WTC11 (cell line): ENCODE measurements around the gene GSTK1. TPM values are rescaled to one million over a fixed set of nuclear protein-coding genes. Genes with fewer than 3 reads are reported as not detected.
"Not testable (repeated sequence)": the region's sequence is repeated elsewhere in the genome, so short reads cannot be mapped to it uniquely, and the experiment has no call there.

Experiments used
- ATAC-seq: fragments of 200-7000 bp; cut with Tn5 transposase; 2 replicates; pipeline ENCODE4 v1.10.0; 2021; ENCODE audit warnings: mild to moderate bottlenecking, moderate library complexity
- CTCF ChIA-PET: fragments of 300-600 bp; sonication (Branson Sonifier 250); formaldehyde crosslinking; loops from one replicate; lab custom pipeline; 2021; ENCODE audit warnings: antibody characterized with exemption; lab: Charles Lee
- POLR2A ChIA-PET: fragments of 350-600 bp; sonication (Branson Sonifier 250); formaldehyde crosslinking; loops from one replicate; lab custom pipeline; 2021; ENCODE audit warnings: antibody characterized with exemption; lab: Charles Lee
- DNase-seq: peaks from one replicate; pipeline ENCODE4 v3.0.0; 2021; ENCODE audit warnings: low spot score
- H3K27ac Mint-ChIP-seq: 2 replicates; pipeline ENCODE4 v1.8.0; 2021; ENCODE audit warnings: mixed read lengths
- H3K27me3 Mint-ChIP-seq: 2 replicates; pipeline ENCODE4 v1.8.0; 2021; ENCODE audit warnings: low read depth, mild to moderate bottlenecking, moderate library complexity, mixed read lengths
- H3K36me3 Mint-ChIP-seq: 2 replicates; pipeline ENCODE4 v1.8.0; 2021; ENCODE audit warnings: mixed read lengths
- H3K4me1 Mint-ChIP-seq: 2 replicates; pipeline ENCODE4 v1.8.0; 2022; ENCODE audit warnings: mixed read lengths
- H3K4me3 Mint-ChIP-seq: 2 replicates; pipeline ENCODE4 v1.8.0; 2021; ENCODE audit warnings: mild to moderate bottlenecking, moderate library complexity, mixed read lengths
- H3K9me3 Mint-ChIP-seq: 2 replicates; pipeline ENCODE4 v1.8.0; 2021; ENCODE audit warnings: mixed read lengths
- AR ChIP-seq: fragments of 250-450 bp; sonication (Bioruptor Pico); IDR thresholded peaks from 2 replicates; pipeline ENCODE4 v1.9.0; 2021; ENCODE audit warnings: mild to moderate bottlenecking
- CREM ChIP-seq: sonication (generic); formaldehyde crosslinking; IDR thresholded peaks from 2 replicates; pipeline ENCODE4 v1.8.1; 2022; ENCODE audit warnings: mild to moderate bottlenecking, missing genetic modification reagents, moderate library complexity
- E2F5 ChIP-seq: sonication (generic); formaldehyde crosslinking; IDR thresholded peaks from 2 replicates; pipeline ENCODE4 v1.8.1; 2022; ENCODE audit warnings: mild to moderate bottlenecking, moderate library complexity, missing genetic modification reagents
- ELF4 ChIP-seq: sonication (generic); formaldehyde crosslinking; IDR thresholded peaks from 2 replicates; pipeline ENCODE4 v1.8.1; 2022; ENCODE audit warnings: low read depth, mild to moderate bottlenecking, moderate library complexity, missing genetic modification reagents
- ESRRA ChIP-seq: sonication (generic); formaldehyde crosslinking; IDR thresholded peaks from 2 replicates; pipeline ENCODE4 v1.8.1; 2022; ENCODE audit warnings: mild to moderate bottlenecking, missing genetic modification reagents, borderline replicate concordance
- ETV6 ChIP-seq: sonication (generic); formaldehyde crosslinking; IDR thresholded peaks from 2 replicates; pipeline ENCODE4 v1.8.1; 2022; ENCODE audit warnings: mild to moderate bottlenecking, missing genetic modification reagents
- FOXP4 ChIP-seq: sonication (generic); formaldehyde crosslinking; IDR thresholded peaks from 2 replicates; pipeline ENCODE4 v1.8.0; 2022; ENCODE audit warnings: mild to moderate bottlenecking, missing genetic modification reagents
- HMGA2 ChIP-seq: fragments of 250-450 bp; sonication (Bioruptor Pico); IDR thresholded peaks from 2 replicates; pipeline ENCODE4 v1.4.0; 2021; ENCODE audit warnings: mild to moderate bottlenecking, moderate library complexity
- HMGXB4 ChIP-seq: sonication (generic); formaldehyde crosslinking; IDR thresholded peaks from 2 replicates; pipeline ENCODE4 v1.8.1; 2023; ENCODE audit warnings: mild to moderate bottlenecking, moderate library complexity, missing genetic modification reagents
- NFE2L1 ChIP-seq: sonication (generic); formaldehyde crosslinking; IDR thresholded peaks from 2 replicates; pipeline ENCODE4 v1.8.1; 2023; ENCODE audit warnings: missing genetic modification reagents
- RORB ChIP-seq: fragments of 250-450 bp; sonication (Bioruptor Pico); IDR thresholded peaks from 2 replicates; pipeline ENCODE4 v1.9.0; 2021; ENCODE audit warnings: mild to moderate bottlenecking
- TEAD1 ChIP-seq: sonication (generic); formaldehyde crosslinking; IDR thresholded peaks from 2 replicates; pipeline ENCODE4 v1.8.0; 2022; ENCODE audit warnings: mild to moderate bottlenecking, missing genetic modification reagents
- ZBTB43 ChIP-seq: sonication (generic); formaldehyde crosslinking; IDR thresholded peaks from 2 replicates; pipeline ENCODE4 v1.8.1; 2023; ENCODE audit warnings: mild to moderate bottlenecking, missing genetic modification reagents
- ZNF263 ChIP-seq: sonication (generic); formaldehyde crosslinking; IDR thresholded peaks from 2 replicates; pipeline ENCODE4 v1.8.1; 2022; ENCODE audit warnings: low read depth, mild to moderate bottlenecking, moderate library complexity, missing genetic modification reagents
- total RNA-seq: library from RNA; stranded (reverse); gene quantifications from 3 replicates; pipeline ENCODE4 v1.2.3, GENCODE V29; 2021
- TF ChIP-seq, protein P1 (sequence below): sonication (generic); formaldehyde crosslinking; IDR thresholded peaks from 2 replicates; pipeline ENCODE4 v1.8.0; 2022; ENCODE audit warnings: mild to moderate bottlenecking, missing genetic modification reagents
- TF ChIP-seq, protein P2 (sequence below): sonication (generic); formaldehyde crosslinking; IDR thresholded peaks from 2 replicates; pipeline ENCODE4 v1.8.1; 2022; ENCODE audit warnings: low read depth, mild to moderate bottlenecking, moderate library complexity, missing genetic modification reagents, borderline replicate concordance

The GSTK1 gene
- total RNA-seq, 1 experiment from 2014 or later = 30.1 TPM

DNA sequence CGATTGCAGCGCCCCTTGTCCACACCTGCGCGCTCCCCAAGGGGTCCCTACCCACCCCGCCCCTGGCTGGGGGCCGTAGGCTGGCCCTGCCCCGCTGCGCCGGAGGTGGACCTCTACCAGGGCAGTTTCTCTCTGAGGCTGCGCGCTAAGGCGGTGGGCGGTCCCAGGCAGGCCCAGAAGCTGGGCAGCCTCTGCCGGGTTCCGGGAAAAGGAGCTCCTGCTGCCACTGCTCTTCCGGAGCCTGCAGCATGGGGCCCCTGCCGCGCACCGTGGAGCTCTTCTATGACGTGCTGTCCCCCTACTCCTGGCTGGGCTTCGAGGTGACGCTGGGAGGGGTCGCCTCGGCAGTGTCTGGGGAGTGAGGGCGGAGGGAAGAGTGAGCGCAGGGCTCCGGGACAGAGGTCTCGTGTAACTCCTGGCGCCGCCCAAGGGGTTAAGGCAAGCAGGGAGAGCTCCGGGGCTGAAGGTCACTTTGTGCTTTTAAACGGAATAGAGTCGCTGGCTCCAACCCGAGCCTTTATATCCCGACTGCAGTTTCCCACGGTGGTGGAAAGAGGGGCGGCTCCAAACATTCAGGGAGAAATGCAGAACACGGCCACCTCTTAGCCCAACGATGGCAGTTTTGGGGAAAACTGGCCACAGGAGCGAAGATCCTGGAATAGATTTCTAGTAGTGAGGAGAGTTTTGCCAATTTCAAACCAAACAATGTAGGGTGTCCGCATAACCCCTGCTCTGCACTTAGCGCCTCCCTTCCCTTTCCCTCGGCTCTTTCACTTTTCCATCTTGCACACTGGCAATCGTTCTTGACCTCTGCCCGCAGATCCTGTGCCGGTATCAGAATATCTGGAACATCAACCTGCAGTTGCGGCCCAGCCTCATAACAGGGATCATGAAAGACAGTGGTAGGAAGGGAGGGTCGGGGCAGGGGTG is at the start of gene GSTK1 (continued):
- TF ChIP-seq ZBTB43 (CRISPR knock-in tag) (no peak), HMGA2 (CRISPR knock-in tag) (no peak), ELF4 (CRISPR knock-in tag) (no peak), ETV6 (CRISPR knock-in tag) (peak; percentile 92), FOXP4 (CRISPR knock-in tag) (no peak), ESRRA (CRISPR knock-in tag) (peak; percentile 53; the same call in 1 of the 2 replicates), ZNF263 (CRISPR knock-in tag) (no peak), NFE2L1 (no peak), HMGXB4 (CRISPR knock-in tag) (peak; percentile 70), RORB (CRISPR knock-in tag) (no peak), CREM (CRISPR knock-in tag) (peak; percentile 67; the same call in 1 of the 2 replicates), E2F5 (CRISPR knock-in tag) (peak; percentile 81; the same call in 1 of the 2 replicates)
- TF ChIP-seq, protein P1, sequence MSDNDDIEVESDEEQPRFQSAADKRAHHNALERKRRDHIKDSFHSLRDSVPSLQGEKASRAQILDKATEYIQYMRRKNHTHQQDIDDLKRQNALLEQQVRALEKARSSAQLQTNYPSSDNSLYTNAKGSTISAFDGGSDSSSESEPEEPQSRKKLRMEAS (CRISPR knock-in tag) = peak; percentile 80

DNA sequence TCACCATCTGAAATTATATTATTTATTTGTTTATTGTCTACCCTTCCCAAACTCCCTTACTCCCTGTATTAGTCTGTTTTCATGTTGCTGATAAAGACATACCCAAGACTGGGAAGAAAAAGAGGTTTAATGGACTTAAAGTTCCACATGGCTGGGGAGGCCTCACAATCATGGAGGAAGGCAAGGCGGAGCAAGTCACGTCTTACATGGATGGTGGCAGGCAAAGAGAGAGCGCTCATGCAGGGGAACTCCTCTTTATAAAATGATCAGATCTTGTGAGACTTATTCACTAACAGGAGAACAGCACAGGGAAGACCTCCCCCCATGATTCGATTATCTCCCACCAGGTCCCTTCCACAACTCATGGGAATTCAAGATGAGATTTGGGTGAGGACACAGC is 49.8 kb upstream of the GSTK1 start:
- ATAC-seq, H3K36me3 Mint-ChIP-seq, H3K27me3 Mint-ChIP-seq, H3K27ac Mint-ChIP-seq, DNase-seq, CTCF ChIA-PET, POLR2A ChIA-PET, H3K4me3 Mint-ChIP-seq, H3K4me1 Mint-ChIP-seq: not testable (repeated sequence)
- peaks cover 23% of the 10 kb centered on the region for H3K9me3 Mint-ChIP-seq

- CTCF ChIA-PET = interaction anchor here (0.5 to 2.7 kb wide), 113 partner anchors 9 to 911 kb away, joined by 3 to 346 read pairs (median 4); partner anchors contain the start of genes CASP2, EPHB6, GSTK1 and KEL
- ATAC-seq (peak; percentile 99), DNase-seq (peak; percentile 44)
- Mint-ChIP-seq H3K9me3 (peaks cover 23% of the 10 kb centered on the region), H3K27me3 (no peaks in the 10 kb centered on the region), H3K4me3 (no peak overlapping the region), H3K4me1 (no peaks in the 10 kb centered on the region), H3K27ac (no peak overlapping the region), H3K36me3 (peaks cover 9% of the 10 kb centered on the region)
- POLR2A ChIA-PET = interaction anchor here (0.5 to 0.8 kb wide), 2 partner anchors 206 to 530 kb away, joined by 3 to 4 read pairs; no protein-coding TSS in a partner anchor
- 0 out of 2 replicates have a peak, but pooled peaks have one; percentile 27 for TF ChIP-seq TEAD1
- TF ChIP-seq, protein P2, sequence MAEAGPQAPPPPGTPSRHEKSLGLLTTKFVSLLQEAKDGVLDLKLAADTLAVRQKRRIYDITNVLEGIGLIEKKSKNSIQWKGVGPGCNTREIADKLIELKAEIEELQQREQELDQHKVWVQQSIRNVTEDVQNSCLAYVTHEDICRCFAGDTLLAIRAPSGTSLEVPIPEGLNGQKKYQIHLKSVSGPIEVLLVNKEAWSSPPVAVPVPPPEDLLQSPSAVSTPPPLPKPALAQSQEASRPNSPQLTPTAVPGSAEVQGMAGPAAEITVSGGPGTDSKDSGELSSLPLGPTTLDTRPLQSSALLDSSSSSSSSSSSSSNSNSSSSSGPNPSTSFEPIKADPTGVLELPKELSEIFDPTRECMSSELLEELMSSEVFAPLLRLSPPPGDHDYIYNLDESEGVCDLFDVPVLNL = no peak
- no peak for TF ChIP-seq AR (CRISPR knock-in tag)
- TF ChIP-seq, protein P1 (CRISPR knock-in tag) = 0 out of 2 replicates have a peak, but pooled peaks have one; percentile 25
Observed at GRCh38 chr7:143214789-143215679, 48.2 kb upstream of the GSTK1 start.
